ENCODE data around the gene KLHL29. TPM values are rescaled to one million over a fixed set of nuclear protein-coding genes. Genes with fewer than 3 reads are reported as not detected.

Gene KLHL29
- total and polyA plus RNA-seq, 2 donors (not counting 3 experiments of a cell fraction or from before 2014, with no cell fraction given): 4.6 to 12.7 TPM

DNA sequence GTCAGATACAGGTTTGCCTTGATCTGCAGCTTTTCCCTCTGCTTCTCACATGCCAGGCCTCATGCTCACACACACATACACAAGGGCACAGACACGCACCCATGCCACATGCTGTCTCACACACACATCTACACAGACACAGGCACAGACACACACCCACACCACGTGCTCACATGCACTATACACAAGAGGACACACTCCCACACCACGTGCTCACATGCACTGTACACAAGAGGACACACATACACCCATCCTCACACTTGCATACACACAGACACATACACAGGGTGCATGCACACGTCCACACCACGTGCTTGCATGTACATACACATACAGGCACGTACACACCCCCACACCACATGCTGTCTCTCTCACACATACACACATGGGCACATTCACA is 288.1 kb downstream of the KLHL29 start:
- dilution Hi-C loops (cut with MboI; ENCODE audit: extremely low pct_ligation_motif_present, low sequenced_read_pairs): no loop called here
- H3K79me2 ChIP-seq (ENCODE audit: control insufficient read depth, insufficient read depth, low read length): no peaks in the 10 kb centered on the region
- ChIA-PET CTCF (no interaction called here), POLR2A (no interaction called here)
- no peak overlapping the region for H2AFZ ChIP-seq (ENCODE audit: low read depth, low read length)
- DNase-seq (ENCODE audit: low read depth, low spot score) (no peak), FAIRE-seq (no peak)
- no peak overlapping the region for H3K4me3 ChIP-seq (replicated peaks in 1 of 3; ENCODE audit: insufficient read depth in 1 of 3, low read depth in 1 of 3, low read length in 3 of 3)
- TF ChIP-seq FOS (IDR thresholded peaks at IDR 0.05; ENCODE audit: borderline replicate concordance, insufficient read depth, low read length) (no peak), POLR2A (IDR thresholded peaks at IDR 0.05; ENCODE audit: low read depth, low read length) (no peak), CTCF (IDR thresholded peaks at IDR 0.05; ENCODE audit: extremely low read depth in 1 of 2, insufficient read depth in 1 of 2, low read depth in 1 of 2, low read length in 2 of 2) (no peak), POLR2AphosphoS5 (IDR thresholded peaks at IDR 0.05; ENCODE audit: insufficient read depth, low read depth, low read length) (no peak), MYC (IDR thresholded peaks at IDR 0.05; ENCODE audit: low read depth, low read length) (no peak), EZH2 (IDR thresholded peaks at IDR 0.05; ENCODE audit: borderline replicate concordance, low read depth, low read length, severe bottlenecking) (no peak)
- H3K9ac ChIP-seq (replicated peaks; ENCODE audit: extremely low read depth, insufficient read depth, low read length): no peak overlapping the region
- H3K9me1 ChIP-seq (replicated peaks; ENCODE audit: control insufficient read depth, extremely low read depth, insufficient read depth, low read length): no peaks in the 10 kb centered on the region
- H3K36me3 ChIP-seq (ENCODE audit: control insufficient read depth in 2 of 2, extremely low read depth in 1 of 2, insufficient read depth in 2 of 2, low read length in 2 of 2): no peaks in the 10 kb centered on the region
- BruUV-seq (replicated peaks): no TSS peak
- intact Hi-C loops (cut with micrococcal nuclease): no loop called here
- no peaks in the 10 kb centered on the region for H3K4me1 ChIP-seq (ENCODE audit: control insufficient read depth, extremely low read depth, insufficient read depth, low read length)
- no peaks in the 10 kb centered on the region for H3K9me3 ChIP-seq (replicated peaks; ENCODE audit: control insufficient read depth, insufficient read depth, low read length)
- H3K4me2 ChIP-seq (ENCODE audit: insufficient read depth, low read length): no peak overlapping the region
- no peaks in the 10 kb centered on the region for H4K20me1 ChIP-seq (replicated peaks; ENCODE audit: control insufficient read depth, extremely low read depth, insufficient read depth, low read length)
- H3K27me3 ChIP-seq (ENCODE audit: control insufficient read depth in 2 of 2, insufficient read depth in 2 of 2, low read length in 2 of 2): no peaks in the 10 kb centered on the region
- no peak overlapping the region for H3K27ac ChIP-seq (ENCODE audit: insufficient read depth, low read depth, low read length)

Data from endothelial cell of umbilical vein (primary cell).